HG03103 (cell line): ENCODE measurements around the gene ART5.
"Not testable (repeated sequence)": the region's sequence is repeated elsewhere in the genome, so short reads cannot be mapped to it uniquely, and the experiment has no call there.

ENCODE experiments used
- ATAC-seq: cut with Tn5 transposase; IDR thresholded peaks from one replicate; pipeline ENCODE4 v1.9.1; 2021; ENCODE audit warnings: low read depth; ENCODE audit not compliant: unreplicated experiment

Gene ART5

GRCh38 chr11:3588776-3589175 is 53.0 kb downstream of the ART5 start:
- ATAC-seq, result not testable (repeated sequence)
